Ovary (tissue), 9 donors: ENCODE results near the gene TSC22D2. TPM values are rescaled to one million over a fixed set of nuclear protein-coding genes. Genes with fewer than 3 reads are reported as not detected.

Source experiments
- DNase-seq, 5 donors: peaks; one replicate each; pipeline ENCODE4 v3.0.0-alpha.2; 2019 to 2020
- H3K27ac ChIP-seq, 2 donors: fragments of 200-600 bp; one replicate each; pipeline versions ENCODE4 v1.5.1 to v1.8.0; 2019 to 2022
- H3K27me3 ChIP-seq: fragments of 200-600 bp; one replicate; pipeline ENCODE4 v1.8.0; 2022
- H3K36me3 ChIP-seq: fragments of 200-600 bp; sonication (generic); one replicate; pipeline ENCODE4 v1.5.1; 2019
- H3K4me1 ChIP-seq: one replicate; pipeline ENCODE4 v1.8.1; 2013; ENCODE audit warnings: mild to moderate bottlenecking, moderate library complexity; ENCODE audit not compliant: insufficient read depth
- H3K4me3 ChIP-seq: fragments of 200-600 bp; sonication (generic); one replicate; pipeline ENCODE4 v1.5.1; 2017
- H3K9me3 ChIP-seq, 2 donors: fragments of 200-600 bp in 1 of 2; sonication (generic) in 1 of 2; one replicate each; pipeline versions ENCODE4 v1.5.1 to v1.8.1; 2013 to 2019; ENCODE audit warnings: mild to moderate bottlenecking in 1 of 2, moderate library complexity in 1 of 2
- CTCF ChIP-seq, 3 donors: fragments of 450-650 bp in 2 of 3; fragments of 200-600 bp in 1 of 3; IDR thresholded peaks; one replicate each; pipeline versions ENCODE4 v1.5.1 to v1.8.0; 2016 to 2022; ENCODE audit warnings: antibody characterized with exemption in 3 of 3, mild to moderate bottlenecking in 1 of 3
- EP300 ChIP-seq: sonication (generic); formaldehyde crosslinking; IDR thresholded peaks from one replicate; pipeline ENCODE4 v1.6.1; 2017; ENCODE audit warnings: antibody characterized with exemption
- POLR2A ChIP-seq: fragments of 450-650 bp; IDR thresholded peaks from one replicate; pipeline ENCODE4 v1.6.1; 2017; ENCODE audit warnings: antibody characterized with exemption, mild to moderate bottlenecking, moderate library complexity
- WGBS, 3 donors: extraction: QIAGEN DNeasy Blood & Tissue Kit in 1 of 3; methylation state at CpG; one replicate each; pipeline versions ENCODE4 v1.1.5 to v1.1.7; 2013 to 2017; 5-methylcytosine and 5-hydroxymethylcytosine counted together
- intact Hi-C, 4 donors: fragments of 100-400 bp; cut with DNase I; formaldehyde crosslinking; loops; one replicate each; pipeline versions ENCODE4 v1.11.0 to v1.15.1; 2022 to 2023
- polyA plus RNA-seq, 2 donors: library from polyadenylated mRNA; stranded (reverse); fragments of 200-250 nt in 1 of 2; fragments of 350-450 nt in 1 of 2; fragmentation: Illumina TruSeq in 1 of 2; extraction: RNeasy Lipid Tissue Mini Kit (QIAGEN cat#74804) in 1 of 2; gene quantifications; one replicate each; pipeline ENCODE4 v1.2.3, GENCODE V29; 2013 to 2014
- total RNA-seq, 7 donors: library from RNA; depleted of rRNA in 2 of 7; stranded (reverse); fragments of >200 nt in 2 of 7; fragmentation: NEBNext Ultra II Directional in 3 of 7; extraction: Animal tissue kit (Norgen Biotek cat#: 25700) in 3 of 7; gene quantifications; one replicate each; pipeline versions ENCODE4 v1.1.0 to v1.2.4, GENCODE V29; 2016 to 2023
- donor health status: DM: no; HTN: no; CAD: no; lungs with moderate emphysema.
- donor health status: DM: no; HTN: no; CAD: no.
- donor health status: Bipolar disorder and iron deficiency.
- donor health status: DM: yes; HTN: yes; CAD: no.
- donor health status: DM: no; HTN: no; CAD: no.
- donor health status: DM: yes; HTN: yes; CAD: no.

TSC22D2 gene
- total and polyA plus RNA-seq, 9 donors, result 11.2 to 33.4 (median 23.1) TPM

- Histone ChIP-seq H3K27ac (no peak overlapping the region), H3K27me3 (no peaks in the 10 kb centered on the region), H3K9me3 (no peaks in the 10 kb centered on the region), H3K4me1 (no peaks in the 10 kb centered on the region), H3K36me3 (no peaks in the 10 kb centered on the region), H3K4me3 (no peak overlapping the region)
- no peak for DNase-seq
- intact Hi-C loops, result no loop called here
- no peak for TF ChIP-seq CTCF (IDR thresholded peaks at IDR 0.05)
- no peak for TF ChIP-seq POLR2A
- TF ChIP-seq EP300, result no peak
Observed at GRCh38 chr3:150374975-150375374, 33.1 kb upstream of the TSC22D2 start.

- H3K36me3 ChIP-seq, result no peaks in the 10 kb centered on the region
- DNase-seq, result peak in 2 of 5 donors; percentile 23 to 24
- no peaks in the 10 kb centered on the region for H3K27me3 ChIP-seq
- intact Hi-C loops, result no loop called here
- H3K9me3 ChIP-seq, result no peaks in the 10 kb centered on the region
- no peaks in the 10 kb centered on the region for H3K4me1 ChIP-seq
- WGBS, 3 donors, result 31 to 41% (median 40%) methylated on average over 3 of the region's 3 CpGs
- TF ChIP-seq CTCF (IDR thresholded peaks at IDR 0.05) (no peak), EP300 (no peak), POLR2A (no peak)
- no peak overlapping the region for H3K4me3 ChIP-seq
- H3K27ac ChIP-seq, result no peak overlapping the region
Observed at GRCh38 chr3:150376001-150376848, 31.9 kb upstream of the TSC22D2 start.

- WGBS, 3 donors, result 45 to 78% (median 67%) methylated on average over 1 of the region's 1 CpG
- TF ChIP-seq EP300 (no peak), POLR2A (no peak), CTCF (IDR thresholded peaks at IDR 0.05) (no peak)
- DNase-seq, result no peak
- Histone ChIP-seq H3K4me3 (no peak overlapping the region), H3K27me3 (no peaks in the 10 kb centered on the region), H3K36me3 (no peaks in the 10 kb centered on the region), H3K27ac (no peak overlapping the region), H3K4me1 (no peaks in the 10 kb centered on the region), H3K9me3 (no peaks in the 10 kb centered on the region)
- intact Hi-C loops, result no loop called here
Observed at GRCh38 chr3:150377601-150378300, 30.3 kb upstream of the TSC22D2 start.

- no peaks in the 10 kb centered on the region for H3K36me3 ChIP-seq
Observed at GRCh38 chr3:150378301-150378748, 29.8 kb upstream of the TSC22D2 start.

More at GRCh38 chr3:150378301-150378748, 29.8 kb upstream of the TSC22D2 start:
- Histone ChIP-seq H3K27me3 (no peaks in the 10 kb centered on the region), H3K27ac (no peak overlapping the region), H3K4me3 (no peak overlapping the region), H3K9me3 (no peaks in the 10 kb centered on the region), H3K4me1 (no peaks in the 10 kb centered on the region)
- 88 to 93% (median 92%) methylated on average over 6 of the region's 6 CpGs for WGBS, 3 donors
- intact Hi-C loops, result no loop called here
- TF ChIP-seq CTCF (IDR thresholded peaks at IDR 0.05), result no peak
- no peak for TF ChIP-seq EP300
- no peak for TF ChIP-seq POLR2A
- no peak for DNase-seq
